Head of caudate nucleus (tissue), 42 donors: ENCODE measurements around the gene PABPN1.

ENCODE experiments used
- DNase-seq, 42 donors: peaks; one replicate each; pipeline versions ENCODE4 v3.0.0 to v3.0.0-alpha.2; 2020 to 2021; ENCODE audit warnings: mixed read lengths in 7 of 42
- intact Hi-C: fragments of 100-400 bp; cut with DNase I; formaldehyde crosslinking; loops from one replicate; pipeline ENCODE4 v1.15.0; 2022

Gene PABPN1

DNA sequence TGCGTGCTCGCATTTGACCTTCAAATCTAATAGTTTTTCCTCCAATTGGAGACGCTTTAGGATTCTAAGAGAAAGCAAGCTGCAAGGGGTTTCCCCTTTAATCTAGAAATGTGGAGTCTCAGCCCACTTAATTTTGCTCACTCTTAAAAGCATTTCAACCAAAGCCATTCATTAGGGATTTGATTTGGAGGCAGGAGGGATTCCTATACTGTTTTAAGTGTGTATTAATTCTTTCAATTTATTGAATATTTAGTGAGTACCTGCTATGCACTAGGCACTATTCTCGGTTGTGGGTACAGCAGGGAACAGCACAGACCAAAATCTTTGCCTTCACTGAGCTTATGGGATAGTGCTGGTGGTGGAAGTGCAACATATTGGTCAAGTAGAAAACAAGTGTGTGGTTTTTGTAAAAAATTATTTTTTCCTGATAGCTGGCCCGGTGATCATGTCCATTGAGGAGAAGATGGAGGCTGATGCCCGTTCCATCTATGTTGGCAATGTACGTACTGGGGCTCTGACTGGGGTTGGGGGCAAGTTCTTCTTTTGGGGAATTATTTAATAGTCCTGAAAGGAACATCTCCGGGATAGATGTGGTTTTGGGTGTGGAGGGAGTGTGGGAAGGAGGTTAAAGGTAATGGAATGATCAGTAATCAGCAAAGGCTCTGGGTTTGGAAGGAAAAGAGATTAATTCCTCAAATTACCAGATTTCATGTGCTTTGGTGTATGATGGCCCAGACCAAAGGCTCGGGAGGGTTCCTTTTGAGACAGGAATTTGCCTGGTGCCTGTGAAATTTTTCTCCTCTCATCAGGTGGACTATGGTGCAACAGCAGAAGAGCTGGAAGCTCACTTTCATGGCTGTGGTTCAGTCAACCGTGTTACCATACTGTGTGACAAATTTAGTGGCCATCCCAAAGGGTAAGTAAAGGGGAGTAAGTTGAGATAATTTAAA lies 1.6 kb downstream of the PABPN1 start:
- peak in 1 of 42 donors; percentile 28 for DNase-seq
- intact Hi-C loops: loop anchor here (5.0 to 10.0 kb wide), 3 partner anchors 39 to 232 kb away; partner anchors contain the start of genes NGDN, THTPA and ZFHX2

DNA sequence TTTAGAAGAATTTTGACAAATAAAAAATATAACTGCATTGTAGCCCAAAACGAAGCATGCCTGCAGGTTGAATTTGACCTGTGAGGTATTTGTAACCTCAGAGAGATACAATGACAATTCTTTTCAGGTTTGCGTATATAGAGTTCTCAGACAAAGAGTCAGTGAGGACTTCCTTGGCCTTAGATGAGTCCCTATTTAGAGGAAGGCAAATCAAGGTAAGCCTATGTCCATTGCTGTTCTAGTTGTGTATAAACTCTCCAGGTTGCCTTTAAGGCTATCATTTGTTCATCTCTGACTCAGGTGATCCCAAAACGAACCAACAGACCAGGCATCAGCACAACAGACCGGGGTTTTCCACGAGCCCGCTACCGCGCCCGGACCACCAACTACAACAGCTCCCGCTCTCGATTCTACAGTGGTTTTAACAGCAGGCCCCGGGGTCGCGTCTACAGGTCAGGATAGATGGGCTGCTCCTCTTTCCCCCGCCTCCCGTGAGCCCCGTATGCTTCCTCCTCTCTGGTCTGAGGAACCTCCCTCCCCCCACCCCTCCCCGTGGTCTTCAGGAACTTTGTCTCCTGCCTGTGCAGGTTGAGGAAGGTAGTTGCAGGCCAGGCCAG lies 2.7 kb downstream of the PABPN1 start:
- intact Hi-C loops: loop anchor here (5.0 to 10.0 kb wide), 3 partner anchors 38 to 231 kb away; partner anchors contain the start of genes NGDN, THTPA and ZFHX2
- DNase-seq: peak in 1 of 42 donors; percentile 33

DNA sequence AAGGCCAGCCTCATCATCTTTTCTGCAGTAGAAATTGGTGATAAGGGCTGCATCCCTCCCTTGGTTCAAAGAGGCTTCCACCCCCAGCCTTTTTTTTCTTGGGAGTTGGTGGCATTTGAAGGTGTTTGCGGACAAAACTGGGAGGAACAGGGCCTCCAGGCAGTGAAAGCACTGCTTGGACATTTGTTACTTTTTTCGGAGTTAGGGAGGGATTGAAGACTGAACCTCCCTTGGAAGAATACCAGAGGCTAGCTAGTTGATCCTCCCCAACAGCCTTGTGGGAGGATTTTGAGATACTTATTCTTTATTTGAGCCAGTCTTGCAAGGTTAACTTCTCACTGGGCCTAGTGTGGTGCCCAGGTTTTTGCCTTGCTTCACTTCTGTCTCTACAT lies 3.2 kb downstream of the PABPN1 start:
- peak in 1 of 42 donors; percentile 24 for DNase-seq
- intact Hi-C loops: loop anchor here (5.0 to 10.0 kb wide), 3 partner anchors 38 to 230 kb away; partner anchors contain the start of genes NGDN, THTPA and ZFHX2

DNA sequence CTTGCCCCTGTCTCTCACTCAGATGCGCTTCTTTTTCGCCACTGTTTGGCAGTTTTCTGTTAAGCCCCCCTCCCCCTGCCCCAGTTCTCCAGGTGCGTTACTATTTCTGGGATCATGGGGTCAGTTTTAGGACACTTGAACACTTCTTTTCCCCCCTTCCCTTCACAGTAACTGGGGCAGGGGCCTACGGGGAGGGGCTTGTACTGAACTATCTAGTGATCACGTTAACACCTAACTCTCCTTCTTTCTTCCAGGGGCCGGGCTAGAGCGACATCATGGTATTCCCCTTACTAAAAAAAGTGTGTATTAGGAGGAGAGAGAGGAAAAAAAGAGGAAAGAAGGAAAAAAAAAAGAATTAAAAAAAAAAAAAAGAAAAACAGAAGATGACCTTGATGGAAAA lies 3.7 kb downstream of the PABPN1 start:
- DNase-seq: peak in 1 of 42 donors; percentile 34
- intact Hi-C loops: loop anchor here (5.0 to 10.0 kb wide), 3 partner anchors 37 to 230 kb away; partner anchors contain the start of genes NGDN, THTPA and ZFHX2

DNA sequence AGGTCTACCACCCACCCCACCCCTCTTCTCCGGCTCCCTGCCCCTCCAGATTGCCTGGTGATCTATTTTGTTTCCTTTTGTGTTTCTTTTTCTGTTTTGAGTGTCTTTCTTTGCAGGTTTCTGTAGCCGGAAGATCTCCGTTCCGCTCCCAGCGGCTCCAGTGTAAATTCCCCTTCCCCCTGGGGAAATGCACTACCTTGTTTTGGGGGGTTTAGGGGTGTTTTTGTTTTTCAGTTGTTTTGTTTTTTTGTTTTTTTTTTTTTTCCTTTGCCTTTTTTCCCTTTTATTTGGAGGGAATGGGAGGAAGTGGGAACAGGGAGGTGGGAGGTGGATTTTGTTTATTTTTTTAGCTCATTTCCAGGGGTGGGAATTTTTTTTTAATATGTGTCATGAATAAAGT lies 4.5 kb downstream of the PABPN1 start:
- intact Hi-C loops: loop anchor here (10.0 kb wide), 1 partner anchor 229 kb away; the partner anchor contains the start of genes THTPA and ZFHX2

DNA sequence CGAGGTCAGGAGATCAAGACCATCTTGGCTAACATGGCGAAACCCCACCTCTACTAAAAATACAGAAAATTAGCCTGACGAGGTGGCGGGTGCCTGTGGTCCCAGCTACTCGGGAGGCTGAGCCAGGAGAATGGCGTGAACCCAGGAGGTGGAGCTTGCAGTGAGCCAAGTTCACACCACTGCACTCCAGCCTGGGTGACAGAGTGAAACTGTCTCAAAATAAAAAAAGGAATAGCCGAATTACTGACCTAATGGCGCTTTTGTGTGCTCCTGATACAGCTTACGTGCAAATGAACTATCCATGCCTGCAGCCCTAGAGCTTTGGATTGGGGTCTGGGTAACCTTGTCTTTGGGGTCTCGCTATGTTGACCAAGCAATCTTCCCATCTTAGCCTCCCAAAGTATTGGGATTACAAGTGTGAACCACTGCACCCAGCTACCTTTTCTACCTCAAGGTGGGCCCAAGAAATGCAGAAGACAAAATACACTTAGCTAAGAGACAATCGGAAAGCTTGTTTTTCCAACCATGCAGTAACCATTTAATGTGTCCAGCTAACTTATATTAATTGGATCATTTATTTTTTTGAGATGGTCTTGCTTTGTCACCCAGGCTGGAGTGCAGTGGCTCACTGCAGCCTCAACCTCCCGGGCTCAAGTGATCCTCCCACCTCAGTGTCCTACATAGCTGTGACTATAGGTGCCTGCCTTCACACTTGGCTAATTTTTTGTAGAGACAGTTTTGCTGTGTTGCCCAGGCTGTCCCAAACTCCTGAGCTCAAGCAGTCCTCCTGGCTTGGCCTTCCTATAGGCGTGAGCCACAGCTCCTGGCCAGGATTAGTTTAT lies 5.5 kb downstream of the PABPN1 start:
- intact Hi-C loops: loop anchor here (10.0 kb wide), 1 partner anchor 228 kb away; the partner anchor contains the start of genes THTPA and ZFHX2
- peak in 1 of 42 donors; percentile 40 for DNase-seq

More for the DNA sequence above, 4.5 kb downstream of the PABPN1 start:
- DNase-seq: peak in 1 of 42 donors; percentile 36

DNA sequence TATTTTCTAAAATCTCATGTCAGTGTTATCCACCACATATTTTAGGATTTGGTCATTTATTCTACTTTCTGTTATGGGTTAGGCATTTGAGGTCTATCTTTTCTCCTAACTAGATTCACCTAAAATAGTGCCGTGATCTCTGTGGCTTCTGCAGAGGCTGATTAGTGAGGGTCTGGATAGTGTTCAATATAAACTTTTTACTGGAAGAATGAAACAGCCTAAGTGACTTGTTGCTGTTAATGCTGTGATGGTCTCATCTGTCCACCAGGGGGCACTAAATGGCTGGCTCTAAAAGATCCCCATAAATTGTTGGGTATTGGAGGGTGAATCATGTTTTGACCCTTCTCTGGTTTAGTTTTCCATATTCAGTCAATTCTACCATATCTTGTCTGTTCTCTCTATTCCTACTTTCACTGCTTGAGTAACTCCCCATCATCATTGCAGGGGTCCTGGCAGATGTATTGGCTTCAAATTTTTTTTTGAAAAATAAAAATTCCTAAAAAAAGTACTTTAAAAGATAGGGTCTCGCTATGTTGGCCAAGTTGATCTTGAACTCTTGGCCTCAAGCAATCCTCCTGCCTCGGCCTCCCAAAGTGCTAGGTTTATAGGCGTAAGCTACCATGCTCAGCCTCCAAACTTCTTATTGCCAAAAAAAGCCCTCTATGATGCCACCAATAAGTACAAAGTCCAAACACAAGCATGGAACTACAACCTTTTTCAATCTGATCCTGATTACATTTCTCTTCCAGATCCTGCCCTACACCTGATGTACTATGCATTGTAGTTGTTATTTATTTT lies 6.9 kb downstream of the PABPN1 start:
- intact Hi-C loops: loop anchor here (2.0 to 10.0 kb wide), 2 partner anchors 53 to 227 kb away; partner anchors contain the start of genes THTPA and ZFHX2
- DNase-seq: peak in 40 of 42 donors; percentile 68 to 94 (median 82)

DNA sequence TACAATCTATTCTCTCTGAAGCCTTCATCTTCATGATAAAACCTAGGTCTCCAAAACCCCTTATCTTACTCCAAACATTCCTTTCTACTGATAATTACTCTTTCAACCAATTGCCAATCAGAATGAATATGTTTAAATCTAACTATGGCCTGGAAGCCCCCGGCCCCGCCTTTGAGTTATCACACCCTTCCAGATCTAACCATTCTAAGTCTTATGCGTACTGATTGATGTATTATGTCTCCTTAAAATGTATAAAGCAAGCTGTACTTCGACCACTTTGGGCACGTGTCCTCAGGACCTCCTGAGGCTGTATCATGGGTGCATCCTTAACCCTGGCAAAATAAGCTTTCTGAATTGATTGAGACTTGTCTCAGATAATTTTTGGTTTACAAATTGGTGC lies 14.4 kb downstream of the PABPN1 start:
- peak in 1 of 42 donors; percentile 22 for DNase-seq
- intact Hi-C loops: no loop called here

DNA sequence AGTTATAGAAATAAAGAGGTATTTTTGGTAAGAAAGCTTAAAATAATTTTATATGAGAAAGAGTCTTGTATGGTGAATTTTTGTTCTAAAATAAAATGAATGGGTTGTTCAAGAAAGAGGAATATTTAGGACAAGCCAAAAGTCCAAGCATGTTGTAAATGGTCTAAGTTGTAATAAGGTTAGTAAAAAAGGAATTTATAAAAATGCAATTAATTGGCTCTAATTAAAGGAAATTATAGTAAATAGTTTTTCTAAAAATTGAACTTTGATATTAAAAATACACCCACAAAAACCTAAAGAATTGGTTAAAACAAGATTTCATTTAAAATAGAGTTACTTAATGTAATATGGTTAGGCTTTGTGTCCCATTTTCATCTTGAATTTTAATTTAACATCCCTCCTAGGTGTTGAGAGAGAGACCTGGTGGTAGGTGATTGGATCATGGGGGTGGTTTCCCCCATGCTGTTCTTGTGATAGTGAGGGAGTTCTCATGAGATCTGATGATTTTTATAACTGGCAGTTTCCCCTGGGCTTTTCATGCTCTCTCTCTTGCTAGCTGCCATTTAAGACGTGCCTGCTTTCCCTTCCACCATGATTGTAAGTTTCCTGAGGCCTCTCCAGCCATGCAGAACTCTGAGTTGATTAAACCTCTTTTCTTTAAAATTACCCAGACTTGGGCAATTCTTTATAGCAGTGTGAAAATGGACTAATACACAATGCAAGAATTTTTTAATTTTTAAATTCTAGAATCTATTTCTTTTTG lies 18.4 kb downstream of the PABPN1 start:
- intact Hi-C loops: loop anchor here (10.0 kb wide), 1 partner anchor 105 kb away; no protein-coding TSS in a partner anchor
- no peak for DNase-seq

DNA sequence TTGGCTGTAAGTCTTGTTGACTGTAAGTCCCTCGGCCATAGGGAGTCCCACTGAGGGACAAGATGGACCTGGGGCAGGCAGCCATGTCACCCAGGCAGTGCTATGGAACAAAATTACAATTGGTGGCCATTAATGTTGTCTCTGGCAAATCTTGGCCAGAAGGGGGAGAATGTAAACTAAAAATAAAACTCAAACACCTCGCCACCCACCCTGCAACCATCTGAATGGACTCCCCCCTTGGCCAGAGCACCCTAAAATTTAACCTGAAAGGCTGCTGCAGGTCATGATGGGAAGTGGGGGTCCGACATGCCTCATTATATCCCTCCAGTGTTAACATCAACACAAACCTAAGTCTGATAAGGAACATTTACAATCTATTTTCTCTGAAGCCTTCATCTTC lies 23.2 kb downstream of the PABPN1 start:
- intact Hi-C loops: loop anchor here (10.0 kb wide), 1 partner anchor 100 kb away; no protein-coding TSS in a partner anchor
- DNase-seq: peak in 2 of 42 donors; percentile 12 to 39

DNA sequence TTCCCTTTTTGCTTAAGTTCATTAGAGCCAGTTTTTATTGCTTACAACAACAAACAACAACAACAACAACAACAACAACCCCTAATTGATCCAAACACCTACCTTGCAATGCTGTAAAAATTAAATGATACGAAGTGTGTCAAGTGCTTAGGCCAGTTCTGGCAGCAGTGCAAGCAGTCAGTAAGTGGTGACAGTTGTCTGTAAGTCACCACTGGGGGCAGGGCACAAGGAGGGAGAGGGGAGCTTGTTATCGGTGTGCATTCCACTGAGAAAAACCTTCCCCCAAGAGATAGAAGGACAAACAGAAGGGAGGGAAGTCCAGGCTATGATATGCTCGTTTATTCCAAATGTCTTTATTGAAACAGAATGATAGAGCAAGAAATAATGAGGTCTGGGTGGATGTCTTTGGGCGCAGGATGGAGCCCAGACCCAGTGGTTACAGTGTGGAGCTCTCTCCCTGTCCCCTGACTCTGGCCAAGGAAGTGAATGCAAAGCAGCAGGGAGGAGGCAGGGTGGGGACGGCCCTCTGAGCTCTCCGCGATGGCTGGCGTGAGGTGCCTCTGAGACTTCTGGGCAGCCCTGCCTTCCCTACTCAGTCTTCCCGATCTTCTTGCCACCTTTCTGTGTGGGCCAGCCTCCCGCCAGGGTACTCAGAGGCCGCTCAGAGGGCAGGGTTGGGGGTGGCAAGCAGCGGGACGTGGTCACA lies 24.9 kb downstream of the PABPN1 start:
- DNase-seq: peak in 3 of 42 donors; percentile 16 to 44 (median 25)
- intact Hi-C loops: loop anchor here (10.0 kb wide), 1 partner anchor 99 kb away; no protein-coding TSS in a partner anchor

DNA sequence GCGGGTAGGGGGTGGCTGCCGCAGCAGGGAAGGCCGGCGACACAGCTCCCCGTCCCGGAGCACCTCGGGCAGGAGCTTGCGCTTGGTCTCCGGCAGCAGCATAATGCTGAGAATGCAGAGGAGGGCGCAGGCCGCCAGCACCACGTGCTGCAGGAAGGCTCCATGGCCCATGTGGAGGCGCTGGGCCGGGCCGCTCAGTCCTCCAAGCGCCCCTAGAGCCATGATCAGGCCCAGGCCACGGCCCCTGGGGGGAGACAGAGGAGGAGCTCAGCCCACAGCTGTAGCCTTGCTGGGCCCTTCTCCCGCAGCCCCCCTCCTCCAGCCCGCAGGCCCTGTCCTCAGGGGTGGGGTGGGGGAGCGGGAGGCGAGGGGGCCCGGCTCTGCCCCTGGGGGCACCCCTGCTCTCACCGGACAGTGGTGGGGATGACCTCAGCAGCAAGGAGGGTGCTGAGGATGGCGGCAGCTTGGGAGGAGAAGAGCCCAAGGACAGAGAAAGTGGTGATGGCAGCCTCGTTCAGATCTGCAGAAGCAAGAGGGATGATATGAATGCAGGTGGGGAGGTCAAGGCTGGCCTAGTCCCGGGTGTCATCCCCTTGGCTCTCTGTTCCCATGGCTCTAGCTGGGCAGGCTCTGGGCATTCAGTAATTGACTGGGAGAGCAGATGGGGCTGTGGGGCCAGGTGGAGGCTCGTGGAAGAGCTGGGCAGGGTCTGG lies 25.6 kb downstream of the PABPN1 start:
- peak in 2 of 42 donors; percentile 25 to 41 for DNase-seq
- intact Hi-C loops: loop anchor here (10.0 kb wide), 1 partner anchor 98 kb away; no protein-coding TSS in a partner anchor

DNA sequence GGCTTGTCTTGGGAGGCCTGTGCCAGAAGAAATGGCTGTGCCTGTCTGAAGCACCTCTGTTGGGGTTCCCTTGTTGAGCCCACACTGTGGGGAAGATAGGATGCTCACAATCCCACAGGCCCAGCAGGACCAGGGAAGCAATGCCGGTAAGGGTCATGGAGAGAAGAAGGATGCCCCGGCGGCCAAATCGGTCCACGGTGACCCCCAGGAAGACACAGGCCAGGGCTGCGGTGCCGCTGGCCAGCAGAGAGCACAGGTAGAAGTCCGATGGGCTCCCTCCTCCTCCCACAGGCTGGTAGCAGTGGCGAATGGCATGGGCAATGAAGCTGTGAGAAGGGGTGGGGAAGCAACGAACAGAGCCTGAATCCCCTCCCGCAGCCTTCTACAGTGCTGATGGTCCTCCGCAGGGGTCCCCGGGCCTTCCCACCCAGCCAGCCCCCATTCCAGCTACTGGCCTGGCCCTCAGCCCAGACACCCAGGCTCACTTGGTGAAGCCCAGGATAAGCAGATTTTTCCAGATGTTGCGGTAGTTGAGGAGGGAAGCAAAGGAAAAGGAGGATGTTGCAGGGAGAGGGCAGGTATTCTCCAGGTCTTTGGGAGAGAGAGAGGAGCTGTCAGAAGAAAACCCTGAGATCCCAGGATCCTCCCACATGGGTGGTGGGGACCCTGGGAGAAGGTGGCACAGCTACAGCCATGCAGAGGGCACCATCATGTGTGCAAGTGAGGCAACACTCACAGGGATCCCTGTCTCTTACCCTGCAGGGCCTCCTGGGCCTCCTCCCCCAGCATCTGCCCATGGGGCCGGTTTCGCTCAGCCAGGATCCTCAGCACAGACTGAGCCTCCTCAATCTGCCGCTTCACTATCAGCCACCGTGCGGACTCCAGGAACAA lies 26.4 kb downstream of the PABPN1 start:
- intact Hi-C loops: loop anchor here (10.0 kb wide), 1 partner anchor 97 kb away; no protein-coding TSS in a partner anchor
- peak in 2 of 42 donors; percentile 25 to 37 for DNase-seq

DNA sequence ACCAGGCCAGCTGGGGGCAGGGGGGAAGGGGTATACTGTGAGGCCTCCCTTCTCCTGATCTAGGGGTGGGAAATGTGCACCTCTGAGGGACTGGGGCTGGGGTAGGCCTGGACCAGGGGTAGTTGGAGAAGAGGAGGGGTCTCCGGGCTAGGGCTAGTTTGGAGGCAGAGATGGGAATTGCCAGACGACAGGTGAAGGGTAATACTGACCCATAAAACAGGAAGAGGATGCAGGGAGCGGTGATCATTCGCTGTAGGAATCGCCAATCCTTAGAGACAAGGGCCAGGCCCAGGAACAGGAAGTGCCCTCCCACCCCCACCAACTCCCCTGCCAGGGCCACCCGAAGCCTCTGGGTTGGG lies 27.0 kb downstream of the PABPN1 start:
- intact Hi-C loops: loop anchor here (10.0 kb wide), 1 partner anchor 97 kb away; no protein-coding TSS in a partner anchor
- DNase-seq: peak in 2 of 42 donors; percentile 20 to 31
